Endodermal cell (in vitro differentiated cells): ENCODE results near the gene B3GNT2. TPM values are rescaled to one million over a fixed set of nuclear protein-coding genes. Genes with fewer than 3 reads are reported as not detected.

Experiments used
- DNase-seq: peaks from one replicate; pipeline ENCODE4 v3.0.0-alpha.2; 2017
- H3K27ac ChIP-seq: 2 replicates; pipeline ENCODE4 v1.5.1; 2013; ENCODE audit warnings: mild to moderate bottlenecking, low read depth, low read length, moderate library complexity
- H3K27me3 ChIP-seq: 2 replicates; pipeline ENCODE4 v1.6.1; 2013; ENCODE audit warnings: mild to moderate bottlenecking, low read length, moderate library complexity; ENCODE audit not compliant: insufficient read depth, control insufficient read depth, poor library complexity, severe bottlenecking
- H3K36me3 ChIP-seq: 2 replicates; pipeline ENCODE4 v1.7.0; 2013; ENCODE audit warnings: mild to moderate bottlenecking, low read length, moderate library complexity; ENCODE audit not compliant: control insufficient read depth, insufficient read depth
- H3K4me1 ChIP-seq: one replicate; pipeline ENCODE4 v1.7.0; 2013; ENCODE audit warnings: low read length; ENCODE audit not compliant: control insufficient read depth, insufficient read depth
- H3K4me3 ChIP-seq: 2 replicates; pipeline ENCODE4 v1.5.1; 2013; ENCODE audit warnings: mild to moderate bottlenecking, low read length, moderate library complexity
- H3K9ac ChIP-seq: 2 replicates; pipeline ENCODE4 v1.6.1; 2013; ENCODE audit warnings: mild to moderate bottlenecking, low read length, moderate library complexity; ENCODE audit not compliant: poor library complexity, severe bottlenecking; ENCODE audit errors: extremely low read depth
- H3K9me3 ChIP-seq: 2 replicates; pipeline ENCODE4 v1.6.1; 2013; ENCODE audit warnings: mild to moderate bottlenecking, low read length, moderate library complexity; ENCODE audit not compliant: control insufficient read depth
- H3K27ac Mint-ChIP-seq: 2 replicates; pipeline ENCODE4 v1.8.0; 2020; ENCODE audit warnings: mixed read lengths
- H3K27me3 Mint-ChIP-seq: 2 replicates; pipeline ENCODE4 v1.8.0; 2021; ENCODE audit warnings: mild to moderate bottlenecking, mixed read lengths; ENCODE audit not compliant: insufficient read depth
- H3K36me3 Mint-ChIP-seq: 2 replicates; pipeline ENCODE4 v1.8.0; 2020; ENCODE audit warnings: low read depth, mixed read lengths
- H3K4me1 Mint-ChIP-seq: 2 replicates; pipeline ENCODE4 v1.8.0; 2020; ENCODE audit warnings: mixed read lengths
- H3K4me3 Mint-ChIP-seq: 2 replicates; pipeline ENCODE4 v1.8.0; 2020; ENCODE audit warnings: mild to moderate bottlenecking, moderate library complexity, mixed read lengths
- H3K9me3 Mint-ChIP-seq: 2 replicates; pipeline ENCODE4 v1.8.0; 2020; ENCODE audit warnings: mild to moderate bottlenecking, mixed read lengths
- WGBS, 2 experiments: methylation state at CpG; one replicate each; pipeline versions ENCODE4 v1.1.5 to v1.1.7; 2013; ENCODE audit warnings: missing lambda C conversion rate in 2 of 2, mixed read lengths in 1 of 2; ENCODE audit not compliant: insufficient coverage in 1 of 2, insufficient read length in 1 of 2; 5-methylcytosine and 5-hydroxymethylcytosine counted together
- total RNA-seq, 2 donors: library from RNA; stranded (reverse); fragmentation: NEBNext Ultra II Directional in 1 of 2; extraction: Animal tissue kit (Norgen Biotek cat#: 25700) in 1 of 2; gene quantifications; 2 replicates in 1 of 2; 3 replicates in 1 of 2; pipeline ENCODE4 v1.2.1, GENCODE V29; 2021
- TF ChIP-seq, protein P1 (sequence below): fragments of 200-600 bp; sonication (generic); conservative IDR thresholded peaks from 2 replicates; pipeline ENCODE4 v1.5.0; 2021; ENCODE audit warnings: antibody characterized with exemption, mild to moderate bottlenecking

The B3GNT2 gene
- total RNA-seq, 2 donors from 2014 or later, result 38.7 to 59.2 TPM

DNA sequence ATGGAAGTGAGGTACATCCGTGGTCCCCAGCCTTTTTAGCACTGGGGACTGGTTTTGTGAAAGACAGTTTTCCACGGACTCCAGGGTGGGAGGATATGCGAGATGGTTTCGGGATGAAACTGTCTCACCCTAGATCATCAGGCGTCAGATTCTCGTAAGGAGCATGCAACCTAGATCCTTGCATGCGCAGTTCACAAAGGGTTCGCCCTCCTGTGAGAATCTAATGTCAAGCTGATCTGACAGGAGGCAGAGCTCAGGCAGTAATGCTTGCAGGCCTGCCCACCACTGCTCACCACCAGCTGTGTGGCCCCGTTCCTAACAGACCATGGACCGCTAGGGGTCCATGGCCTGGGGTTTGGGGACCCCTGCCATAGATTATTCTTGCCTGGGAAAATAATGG, 11.6 kb downstream of the B3GNT2 start:
- no peaks in the 10 kb centered on the region for H3K9me3 ChIP-seq
- peak overlapping the region; percentile 65 for H3K4me3 ChIP-seq
- Mint-ChIP-seq H3K9me3 (no peaks in the 10 kb centered on the region), H3K36me3 (peaks cover 24% of the 10 kb centered on the region), H3K4me3 (no peak overlapping the region), H3K27me3 (no peaks in the 10 kb centered on the region), H3K4me1 (peaks cover 56% of the 10 kb centered on the region), H3K27ac (no peak overlapping the region)
- 93 to 94% methylated on average over 8 to 10 of the region's 10 CpGs for WGBS, 2 experiments
- H3K9ac ChIP-seq, result no peak overlapping the region
- no peak overlapping the region for H3K27ac ChIP-seq
- H3K27me3 ChIP-seq, result no peaks in the 10 kb centered on the region
- DNase-seq, result peak; percentile 30
- peaks cover 14% of the 10 kb centered on the region for H3K4me1 ChIP-seq
- TF ChIP-seq, protein P1, sequence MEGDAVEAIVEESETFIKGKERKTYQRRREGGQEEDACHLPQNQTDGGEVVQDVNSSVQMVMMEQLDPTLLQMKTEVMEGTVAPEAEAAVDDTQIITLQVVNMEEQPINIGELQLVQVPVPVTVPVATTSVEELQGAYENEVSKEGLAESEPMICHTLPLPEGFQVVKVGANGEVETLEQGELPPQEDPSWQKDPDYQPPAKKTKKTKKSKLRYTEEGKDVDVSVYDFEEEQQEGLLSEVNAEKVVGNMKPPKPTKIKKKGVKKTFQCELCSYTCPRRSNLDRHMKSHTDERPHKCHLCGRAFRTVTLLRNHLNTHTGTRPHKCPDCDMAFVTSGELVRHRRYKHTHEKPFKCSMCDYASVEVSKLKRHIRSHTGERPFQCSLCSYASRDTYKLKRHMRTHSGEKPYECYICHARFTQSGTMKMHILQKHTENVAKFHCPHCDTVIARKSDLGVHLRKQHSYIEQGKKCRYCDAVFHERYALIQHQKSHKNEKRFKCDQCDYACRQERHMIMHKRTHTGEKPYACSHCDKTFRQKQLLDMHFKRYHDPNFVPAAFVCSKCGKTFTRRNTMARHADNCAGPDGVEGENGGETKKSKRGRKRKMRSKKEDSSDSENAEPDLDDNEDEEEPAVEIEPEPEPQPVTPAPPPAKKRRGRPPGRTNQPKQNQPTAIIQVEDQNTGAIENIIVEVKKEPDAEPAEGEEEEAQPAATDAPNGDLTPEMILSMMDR, result no peak
- H3K36me3 ChIP-seq, result peaks cover 51% of the 10 kb centered on the region

DNA sequence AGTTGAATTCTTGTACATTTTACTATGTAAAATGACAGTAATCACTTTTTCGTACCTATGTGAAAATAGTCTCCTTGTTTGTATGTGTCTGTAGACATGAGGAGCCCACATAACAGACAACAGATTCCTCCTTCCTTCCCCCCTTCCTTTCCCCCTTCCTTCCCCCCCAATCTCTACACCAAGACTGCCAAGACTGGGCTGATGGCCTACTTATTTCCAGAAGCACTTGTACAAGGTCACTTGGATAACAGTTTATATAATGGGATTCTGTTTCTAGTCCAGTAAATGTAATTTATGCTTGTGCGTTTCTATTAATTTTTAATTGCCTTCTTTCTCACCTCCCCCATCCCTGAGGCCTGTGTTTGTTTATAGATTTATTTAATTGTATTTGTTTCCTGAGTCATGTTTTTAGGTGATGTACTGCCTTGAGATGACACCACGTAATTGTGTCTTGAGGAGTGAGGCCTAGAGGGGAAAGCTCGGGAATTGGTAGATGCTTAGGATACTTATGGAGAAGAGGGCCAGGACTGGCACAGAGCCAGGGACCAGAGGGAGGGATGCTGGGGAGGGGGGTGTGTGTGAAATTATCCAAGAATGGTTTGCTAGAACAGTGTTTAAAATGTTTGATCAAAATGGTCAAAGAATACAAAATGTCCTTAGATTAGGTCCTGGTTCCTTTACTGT, 12.3 kb downstream of the B3GNT2 start:
- WGBS, 2 experiments, result 94 to 96% methylated on average over 2 of the region's 4 CpGs
- Histone ChIP-seq H3K9ac (no peak overlapping the region), H3K27ac (no peak overlapping the region), H3K4me1 (peaks cover 18% of the 10 kb centered on the region), H3K27me3 (no peaks in the 10 kb centered on the region), H3K36me3 (peaks cover 58% of the 10 kb centered on the region), H3K9me3 (no peaks in the 10 kb centered on the region), H3K4me3 (peak overlapping the region; percentile 65)
- DNase-seq, result peak; percentile 9
- no peak overlapping the region for H3K4me3 Mint-ChIP-seq
- H3K27me3 Mint-ChIP-seq, result no peaks in the 10 kb centered on the region
- H3K4me1 Mint-ChIP-seq, result peaks cover 52% of the 10 kb centered on the region
- no peaks in the 10 kb centered on the region for H3K9me3 Mint-ChIP-seq
- TF ChIP-seq, protein P1, result no peak
- peaks cover 25% of the 10 kb centered on the region for H3K36me3 Mint-ChIP-seq
- H3K27ac Mint-ChIP-seq, result no peak overlapping the region

- no peaks in the 10 kb centered on the region for H3K9me3 ChIP-seq
- peaks cover 19% of the 10 kb centered on the region for H3K4me1 ChIP-seq
- H3K27ac ChIP-seq, result no peak overlapping the region
- Mint-ChIP-seq H3K36me3 (peaks cover 29% of the 10 kb centered on the region), H3K27me3 (no peaks in the 10 kb centered on the region), H3K9me3 (no peaks in the 10 kb centered on the region), H3K4me1 (peaks cover 56% of the 10 kb centered on the region), H3K4me3 (no peak overlapping the region), H3K27ac (no peak overlapping the region)
- TF ChIP-seq, protein P1, result no peak
- no peaks in the 10 kb centered on the region for H3K27me3 ChIP-seq
- peaks cover 63% of the 10 kb centered on the region for H3K36me3 ChIP-seq
- H3K9ac ChIP-seq, result no peak overlapping the region
- H3K4me3 ChIP-seq, result peak overlapping the region; percentile 65
- DNase-seq, result peak; percentile 35
- 86 to 100% methylated on average over 2 to 5 of the region's 5 CpGs for WGBS, 2 experiments
Measured at GRCh38 chr2:62208758-62209114, 12.8 kb downstream of the B3GNT2 start.
